ENCODE data around the gene ZNF358.

Gene ZNF358

GRCh38 chr19:7550169-7550770, 34.4 kb downstream of the ZNF358 start:
- DNase-seq (ENCODE audit: low read depth, low spot score): no peak
- no peak overlapping the region for H3K4me3 ChIP-seq (ENCODE audit: low read length)

GRCh38 chr19:7550987-7551761, 35.3 kb downstream of the ZNF358 start:
- DNase-seq (ENCODE audit: low read depth, low spot score): no peak
- no peak overlapping the region for H3K4me3 ChIP-seq (ENCODE audit: low read length)

GRCh38 chr19:7552781-7553180, 36.9 kb downstream of the ZNF358 start:
- DNase-seq (ENCODE audit: low read depth, low spot score): no peak
- H3K4me3 ChIP-seq (ENCODE audit: low read length): no peak overlapping the region

GRCh38 chr19:7554565-7554964, 38.7 kb downstream of the ZNF358 start:
- no peak overlapping the region for H3K4me3 ChIP-seq (ENCODE audit: low read length)
- DNase-seq (ENCODE audit: low read depth, low spot score): no peak

- H3K4me3 ChIP-seq (ENCODE audit: low read length): no peak overlapping the region
- DNase-seq (ENCODE audit: low read depth, low spot score): no peak
These were observed 39.3 kb downstream of the ZNF358 start for GRCh38 chr19:7554990-7555864.

GRCh38 chr19:7556696-7557315, 40.9 kb downstream of the ZNF358 start:
- DNase-seq (ENCODE audit: low read depth, low spot score): no peak

GRCh38 chr19:7558667-7559066, 42.8 kb downstream of the ZNF358 start:
- no peak overlapping the region for H3K4me3 ChIP-seq (ENCODE audit: low read length)
- DNase-seq (ENCODE audit: low read depth, low spot score): no peak

More at GRCh38 chr19:7556696-7557315, 40.9 kb downstream of the ZNF358 start:
- H3K4me3 ChIP-seq (ENCODE audit: low read length): no peak overlapping the region

GRCh38 chr19:7559102-7559501, 43.2 kb downstream of the ZNF358 start:
- DNase-seq (ENCODE audit: low read depth, low spot score): no peak
- no peak overlapping the region for H3K4me3 ChIP-seq (ENCODE audit: low read length)

GRCh38 chr19:7560255-7560654, 44.4 kb downstream of the ZNF358 start:
- DNase-seq (ENCODE audit: low read depth, low spot score): no peak
- H3K4me3 ChIP-seq (ENCODE audit: low read length): no peak overlapping the region

GRCh38 chr19:7561325-7561724, 45.4 kb downstream of the ZNF358 start:
- no peak overlapping the region for H3K4me3 ChIP-seq (ENCODE audit: low read length)
- no peak for DNase-seq (ENCODE audit: low read depth, low spot score)

- no peak for DNase-seq (ENCODE audit: low read depth, low spot score)
- H3K4me3 ChIP-seq (ENCODE audit: low read length): no peak overlapping the region
These were observed 46.9 kb downstream of the ZNF358 start for GRCh38 chr19:7562646-7563393.

GRCh38 chr19:7564866-7565265, 49.0 kb downstream of the ZNF358 start:
- no peak overlapping the region for H3K4me3 ChIP-seq (ENCODE audit: low read length)
- no peak for DNase-seq (ENCODE audit: low read depth, low spot score)

- no peak overlapping the region for H3K4me3 ChIP-seq (ENCODE audit: low read length)
- no peak for DNase-seq (ENCODE audit: low read depth, low spot score)
These were observed 49.4 kb downstream of the ZNF358 start for GRCh38 chr19:7565332-7565731.

All from Jurkat, Clone E6-1 (cell line).